Endodermal cell (in vitro differentiated cells): ENCODE measurements around the gene ARFGAP1. TPM values are rescaled to one million over a fixed set of nuclear protein-coding genes. Genes with fewer than 3 reads are reported as not detected.

Experiments
- DNase-seq: peaks from one replicate; pipeline ENCODE4 v3.0.0-alpha.2; 2017
- H3K27ac ChIP-seq: 2 replicates; pipeline ENCODE4 v1.5.1; 2013; ENCODE audit warnings: mild to moderate bottlenecking, low read depth, low read length, moderate library complexity
- H3K27me3 ChIP-seq: 2 replicates; pipeline ENCODE4 v1.6.1; 2013; ENCODE audit warnings: mild to moderate bottlenecking, low read length, moderate library complexity; ENCODE audit not compliant: insufficient read depth, control insufficient read depth, poor library complexity, severe bottlenecking
- H3K36me3 ChIP-seq: 2 replicates; pipeline ENCODE4 v1.7.0; 2013; ENCODE audit warnings: mild to moderate bottlenecking, low read length, moderate library complexity; ENCODE audit not compliant: control insufficient read depth, insufficient read depth
- H3K4me1 ChIP-seq: one replicate; pipeline ENCODE4 v1.7.0; 2013; ENCODE audit warnings: low read length; ENCODE audit not compliant: control insufficient read depth, insufficient read depth
- H3K4me3 ChIP-seq: 2 replicates; pipeline ENCODE4 v1.5.1; 2013; ENCODE audit warnings: mild to moderate bottlenecking, low read length, moderate library complexity
- H3K9ac ChIP-seq: 2 replicates; pipeline ENCODE4 v1.6.1; 2013; ENCODE audit warnings: mild to moderate bottlenecking, low read length, moderate library complexity; ENCODE audit not compliant: poor library complexity, severe bottlenecking; ENCODE audit errors: extremely low read depth
- H3K9me3 ChIP-seq: 2 replicates; pipeline ENCODE4 v1.6.1; 2013; ENCODE audit warnings: mild to moderate bottlenecking, low read length, moderate library complexity; ENCODE audit not compliant: control insufficient read depth
- H3K27ac Mint-ChIP-seq: 2 replicates; pipeline ENCODE4 v1.8.0; 2020; ENCODE audit warnings: mixed read lengths
- H3K27me3 Mint-ChIP-seq: 2 replicates; pipeline ENCODE4 v1.8.0; 2021; ENCODE audit warnings: mild to moderate bottlenecking, mixed read lengths; ENCODE audit not compliant: insufficient read depth
- H3K36me3 Mint-ChIP-seq: 2 replicates; pipeline ENCODE4 v1.8.0; 2020; ENCODE audit warnings: low read depth, mixed read lengths
- H3K4me1 Mint-ChIP-seq: 2 replicates; pipeline ENCODE4 v1.8.0; 2020; ENCODE audit warnings: mixed read lengths
- H3K4me3 Mint-ChIP-seq: 2 replicates; pipeline ENCODE4 v1.8.0; 2020; ENCODE audit warnings: mild to moderate bottlenecking, moderate library complexity, mixed read lengths
- H3K9me3 Mint-ChIP-seq: 2 replicates; pipeline ENCODE4 v1.8.0; 2020; ENCODE audit warnings: mild to moderate bottlenecking, mixed read lengths
- CTCF ChIP-seq: fragments of 200-600 bp; sonication (generic); conservative IDR thresholded peaks from 2 replicates; pipeline ENCODE4 v1.5.0; 2021; ENCODE audit warnings: antibody characterized with exemption, mild to moderate bottlenecking
- WGBS, 2 experiments: methylation state at CpG; one replicate each; pipeline versions ENCODE4 v1.1.5 to v1.1.7; 2013; ENCODE audit warnings: missing lambda C conversion rate in 2 of 2, mixed read lengths in 1 of 2; ENCODE audit not compliant: insufficient coverage in 1 of 2, insufficient read length in 1 of 2; 5-methylcytosine and 5-hydroxymethylcytosine counted together
- total RNA-seq, 2 donors: library from RNA; stranded (reverse); fragmentation: NEBNext Ultra II Directional in 1 of 2; extraction: Animal tissue kit (Norgen Biotek cat#: 25700) in 1 of 2; gene quantifications; 2 replicates in 1 of 2; 3 replicates in 1 of 2; pipeline ENCODE4 v1.2.1, GENCODE V29; 2021

Gene ARFGAP1
- total RNA-seq, 2 donors from 2014 or later, result 159 to 208 TPM

GRCh38 chr20:63281742-63282665, 9.4 kb downstream of the ARFGAP1 start:
- H3K27me3 ChIP-seq, result no peaks in the 10 kb centered on the region
- H3K4me3 Mint-ChIP-seq, result no peak overlapping the region

GRCh38 chr20:63282946-63283345, 10.3 kb downstream of the ARFGAP1 start:
- Mint-ChIP-seq H3K36me3 (peaks cover 43% of the 10 kb centered on the region), H3K27ac (no peak overlapping the region), H3K27me3 (no peaks in the 10 kb centered on the region), H3K4me1 (no peaks in the 10 kb centered on the region), H3K9me3 (no peaks in the 10 kb centered on the region), H3K4me3 (no peak overlapping the region)
- Histone ChIP-seq H3K9ac (no peak overlapping the region), H3K27ac (no peak overlapping the region), H3K4me1 (no peaks in the 10 kb centered on the region), H3K9me3 (no peaks in the 10 kb centered on the region), H3K27me3 (no peaks in the 10 kb centered on the region), H3K36me3 (peaks cover 40% of the 10 kb centered on the region), H3K4me3 (no peak overlapping the region)
- 94% methylated on average over 4 to 17 of the region's 17 CpGs for WGBS, 2 experiments
- no peak for TF ChIP-seq CTCF
- DNase-seq, result no peak

More at GRCh38 chr20:63281742-63282665, 9.4 kb downstream of the ARFGAP1 start:
- H3K4me3 ChIP-seq, result no peak overlapping the region
- no peaks in the 10 kb centered on the region for H3K9me3 ChIP-seq
- H3K36me3 ChIP-seq, result peaks cover 49% of the 10 kb centered on the region
- Mint-ChIP-seq H3K36me3 (peaks cover 46% of the 10 kb centered on the region), H3K9me3 (no peaks in the 10 kb centered on the region), H3K27me3 (no peaks in the 10 kb centered on the region), H3K27ac (no peak overlapping the region), H3K4me1 (no peaks in the 10 kb centered on the region)
- no peak for DNase-seq
- H3K4me1 ChIP-seq, result no peaks in the 10 kb centered on the region
- H3K9ac ChIP-seq, result no peak overlapping the region
- no peak for TF ChIP-seq CTCF
- WGBS, 2 experiments, result 95 to 97% methylated on average over 29 to 38 of the region's 38 CpGs
- H3K27ac ChIP-seq, result no peak overlapping the region

GRCh38 chr20:63283397-63284082, 10.9 kb downstream of the ARFGAP1 start:
- peaks cover 34% of the 10 kb centered on the region for H3K36me3 ChIP-seq
- no peak for DNase-seq
- H3K4me1 ChIP-seq, result no peaks in the 10 kb centered on the region
- Mint-ChIP-seq H3K4me3 (no peak overlapping the region), H3K36me3 (peaks cover 44% of the 10 kb centered on the region), H3K9me3 (no peaks in the 10 kb centered on the region), H3K4me1 (no peaks in the 10 kb centered on the region), H3K27me3 (no peaks in the 10 kb centered on the region), H3K27ac (no peak overlapping the region)
- H3K9ac ChIP-seq, result no peak overlapping the region
- no peaks in the 10 kb centered on the region for H3K27me3 ChIP-seq
- 91 to 98% methylated on average over 19 to 33 of the region's 33 CpGs for WGBS, 2 experiments
- no peak for TF ChIP-seq CTCF
- no peak overlapping the region for H3K4me3 ChIP-seq
- no peak overlapping the region for H3K27ac ChIP-seq
- H3K9me3 ChIP-seq, result no peaks in the 10 kb centered on the region
